Measurements from ENCODE around the gene TOR4A. TPM values are rescaled to one million over a fixed set of nuclear protein-coding genes. Genes with fewer than 3 reads are reported as not detected.

TOR4A gene
- total and polyA plus RNA-seq, 4 experiments from 2014 or later: 0.46 to 2.1 (median 1.4) TPM

DNA sequence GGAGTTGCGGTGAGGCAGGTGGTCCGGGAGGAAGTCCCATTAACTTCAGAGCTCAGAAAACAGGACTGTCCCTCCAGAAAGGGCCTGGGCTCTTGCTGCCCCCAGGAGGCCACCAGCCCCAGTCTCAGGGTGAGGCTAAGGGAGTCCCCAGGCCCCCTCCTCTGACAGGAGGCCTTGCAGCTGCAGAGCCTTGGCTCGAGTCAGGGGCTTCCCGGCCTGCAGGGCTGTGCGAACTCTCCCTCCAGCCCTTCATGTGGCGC, 29.7 kb upstream of the TOR4A start:
- Mint-ChIP-seq H3K36me3 (peaks cover 2 to 3% of the 10 kb centered on the region in 2 donors), H3K4me1 (peaks cover 0 to 15% (median 8%) of the 10 kb centered on the region in 4 donors), H3K27me3 (no peaks in the 10 kb centered on the region), H3K9me3 (peaks cover 0 to 2% (median 0%) of the 10 kb centered on the region in 8 donors), H3K4me3 (no peak overlapping the region), H3K27ac (peak overlapping the region in 1 of 7 donors; percentile 40)
- no peak for DNase-seq
- H3K36me3 ChIP-seq (ENCODE audit: insufficient read depth, low read length): peaks cover 9% of the 10 kb centered on the region
- H3K4me1 ChIP-seq (ENCODE audit: insufficient read depth, low read length): peaks cover 5% of the 10 kb centered on the region
- no peak overlapping the region for H3K4me3 ChIP-seq (ENCODE audit: low read length in 2 of 2)
- CTCF ChIA-PET (ENCODE audit: partially characterized antibody): interaction anchor here (1.4 kb wide), 1 partner anchor 11 kb away, joined by 6 read pairs; no protein-coding TSS in a partner anchor
- H3K27ac ChIP-seq (ENCODE audit: low read depth, low read length): no peak overlapping the region
- no peaks in the 10 kb centered on the region for H3K9me3 ChIP-seq (ENCODE audit: control insufficient read depth in 1 of 2, low read length in 2 of 2)
- POLR2A ChIA-PET (ENCODE audit: partially characterized antibody): interaction anchor here (1.2 kb wide), 1 partner anchor 47 kb away, joined by 4 read pairs; the partner anchor contains the start of gene TPRN
- intact Hi-C loops (cut with micrococcal nuclease): no loop called here
- no peaks in the 10 kb centered on the region for H3K27me3 ChIP-seq (ENCODE audit: insufficient read depth, low read length)

DNA sequence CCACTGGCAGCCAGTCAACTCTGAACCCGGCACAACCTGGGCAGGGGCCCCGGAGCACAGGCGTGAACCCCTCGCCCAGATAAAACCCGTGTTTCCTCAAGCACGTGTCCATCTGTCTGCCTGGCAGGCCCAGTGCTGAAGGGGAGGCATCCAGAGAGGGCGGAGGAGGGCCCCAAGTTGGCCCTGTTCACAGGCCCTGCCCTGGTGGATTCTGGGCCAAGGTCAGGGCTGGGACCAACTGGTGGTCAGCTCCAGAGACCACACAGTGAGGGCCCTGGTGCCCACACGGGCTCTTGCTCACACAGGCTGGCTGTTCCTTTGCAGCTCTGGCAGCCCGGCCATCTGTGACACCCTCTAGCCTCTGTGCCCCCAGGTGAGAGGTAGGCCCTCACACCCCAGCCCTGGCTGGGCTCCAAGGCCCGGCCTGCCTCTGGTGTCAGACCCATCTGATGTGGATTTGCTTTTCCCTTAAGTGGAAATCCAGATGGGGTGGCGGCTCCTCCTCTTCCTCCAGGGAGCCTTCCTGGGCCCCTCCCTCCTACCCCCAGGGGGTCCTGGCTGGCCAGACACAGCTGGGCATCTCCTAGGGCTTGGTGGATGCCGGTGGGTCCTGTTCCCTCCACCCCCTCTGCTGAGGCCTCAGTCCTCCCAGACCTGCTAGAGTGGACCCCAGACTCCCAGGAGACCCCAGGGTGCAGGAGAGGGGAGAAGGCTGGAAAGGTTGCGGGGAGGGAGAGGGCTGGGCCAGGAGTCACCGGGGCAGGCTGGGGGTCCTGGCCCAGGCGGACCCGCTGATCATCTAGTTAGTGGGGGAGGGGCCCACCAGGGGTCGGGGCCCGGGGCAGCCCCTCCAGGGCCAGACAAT, 27.0 kb upstream of the TOR4A start:
- Histone ChIP-seq H3K4me3 (ENCODE audit: low read length in 2 of 2) (no peak overlapping the region), H3K4me1 (ENCODE audit: insufficient read depth, low read length) (peaks cover 9% of the 10 kb centered on the region), H3K9me3 (ENCODE audit: control insufficient read depth in 1 of 2, low read length in 2 of 2) (no peaks in the 10 kb centered on the region), H3K27me3 (ENCODE audit: insufficient read depth, low read length) (no peaks in the 10 kb centered on the region), H3K36me3 (ENCODE audit: insufficient read depth, low read length) (no peaks in the 10 kb centered on the region), H3K27ac (ENCODE audit: low read depth, low read length) (no peak overlapping the region)
- Mint-ChIP-seq H3K27ac (no peak overlapping the region), H3K9me3 (peaks cover 0 to 3% (median 0%) of the 10 kb centered on the region in 8 donors), H3K27me3 (no peaks in the 10 kb centered on the region), H3K4me3 (no peak overlapping the region), H3K4me1 (peaks cover under 1 to 6% (median 2%) of the 10 kb centered on the region in 4 donors), H3K36me3 (peaks cover 0 to under 1% of the 10 kb centered on the region in 2 donors)
- intact Hi-C loops (cut with micrococcal nuclease): no loop called here
- ChIA-PET POLR2A (ENCODE audit: partially characterized antibody) (interaction anchor here (10.6 kb wide), 1 partner anchor 9 kb away, joined by 260 read pairs; the partner anchor contains the start of gene TUBB4B), CTCF (ENCODE audit: partially characterized antibody) (no interaction called here)
- peak in 1 of 5 donors; percentile 12 for DNase-seq

DNA sequence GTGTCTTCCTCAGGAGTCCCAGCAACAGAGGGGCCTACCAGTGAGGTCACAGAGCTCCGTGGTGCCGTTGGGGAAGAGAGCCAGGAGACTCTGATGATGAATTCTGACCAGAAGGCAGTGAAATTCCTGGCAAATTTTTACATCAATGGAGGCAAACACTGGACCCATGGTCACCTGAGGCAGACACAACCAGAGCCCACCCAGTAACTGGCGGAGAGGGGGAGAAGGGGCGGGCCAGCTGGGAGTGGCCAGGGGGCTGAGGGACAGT, 26.4 kb upstream of the TOR4A start, which contains the start of gene STPG3:
Gene STPG3, plus strand, starts transcription at position 93 of the 268 bp plus-strand sequence. Its CDS starts 1 bp downstream, at position 94.
- H3K4me1 Mint-ChIP-seq: peaks cover 2 to 11% (median 5%) of the 10 kb centered on the region in 4 donors
- no peaks in the 10 kb centered on the region for H3K27me3 Mint-ChIP-seq
- peaks cover 0 to 3% (median 0%) of the 10 kb centered on the region in 8 donors for H3K9me3 Mint-ChIP-seq
- intact Hi-C loops (cut with micrococcal nuclease): no loop called here
- H3K36me3 ChIP-seq (ENCODE audit: insufficient read depth, low read length): no peaks in the 10 kb centered on the region
- no peaks in the 10 kb centered on the region for H3K27me3 ChIP-seq (ENCODE audit: insufficient read depth, low read length)
- peaks cover 0 to 3% of the 10 kb centered on the region in 2 donors for H3K36me3 Mint-ChIP-seq
- H3K27ac Mint-ChIP-seq: no peak within 1 kb of the TSS
- no peak for DNase-seq
- no peak within 1 kb of the TSS for H3K27ac ChIP-seq (ENCODE audit: low read depth, low read length)
- no peak within 1 kb of the TSS for H3K4me3 ChIP-seq (ENCODE audit: low read length in 2 of 2)
- POLR2A ChIA-PET (ENCODE audit: partially characterized antibody): interaction anchor here (10.6 kb wide), 1 partner anchor 10 kb away, joined by 260 read pairs; the partner anchor contains the start of gene TUBB4B
- CTCF ChIA-PET (ENCODE audit: partially characterized antibody): no interaction called here
- no peaks in the 10 kb centered on the region for H3K9me3 ChIP-seq (ENCODE audit: control insufficient read depth in 1 of 2, low read length in 2 of 2)
- H3K4me1 ChIP-seq (ENCODE audit: insufficient read depth, low read length): peaks cover 15% of the 10 kb centered on the region
- H3K4me3 Mint-ChIP-seq: no peak within 1 kb of the TSS

DNA sequence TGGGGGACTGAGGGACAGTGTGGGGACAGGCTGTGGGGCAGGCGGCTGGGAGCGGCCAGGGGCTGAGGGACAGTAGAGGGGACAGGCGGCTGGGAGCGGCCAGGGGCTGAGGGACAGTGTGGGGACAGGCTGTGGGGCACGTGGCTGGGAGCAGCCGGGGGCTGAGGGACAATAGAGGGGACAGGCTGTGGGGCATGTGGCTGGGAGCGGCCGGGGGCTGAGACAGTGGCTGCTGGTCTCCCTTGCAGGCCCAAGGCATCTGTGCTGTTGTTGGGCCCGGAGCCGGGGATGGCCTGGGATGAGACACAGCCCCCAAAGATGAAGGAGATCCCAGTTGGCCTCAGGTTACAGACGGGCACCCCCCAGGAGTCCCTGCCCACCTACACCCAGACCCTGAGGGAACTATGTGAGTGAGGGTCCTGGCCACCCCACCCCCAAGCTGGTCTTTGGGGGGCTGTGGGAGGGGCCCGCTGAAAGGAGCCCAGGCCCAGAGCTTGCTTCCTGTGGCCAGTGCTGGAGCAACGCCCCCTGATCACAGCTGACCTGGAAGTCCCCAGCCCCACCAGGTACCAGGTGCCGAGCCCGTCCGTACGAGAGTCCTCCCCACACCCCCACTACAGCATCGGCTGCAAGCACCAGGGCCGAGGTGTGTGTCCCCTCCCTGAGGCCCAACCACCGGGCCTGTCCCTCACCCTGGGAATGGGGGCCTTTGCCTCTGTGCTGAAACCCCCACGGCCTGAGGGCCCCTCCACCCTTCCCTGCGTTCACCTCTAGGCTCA, 25.8 kb upstream of the TOR4A start:
- Mint-ChIP-seq H3K27ac (no peak overlapping the region), H3K27me3 (no peaks in the 10 kb centered on the region), H3K9me3 (peaks cover 0 to 3% (median 0%) of the 10 kb centered on the region in 8 donors), H3K36me3 (peaks cover 0 to 3% of the 10 kb centered on the region in 2 donors), H3K4me3 (no peak overlapping the region), H3K4me1 (peaks cover 2 to 17% (median 7%) of the 10 kb centered on the region in 4 donors)
- POLR2A ChIA-PET (ENCODE audit: partially characterized antibody): interaction anchor here (1.2 to 10.6 kb wide), 2 partner anchors 11 to 50 kb away, joined by 3 to 260 read pairs; partner anchors contain the start of gene TUBB4B
- intact Hi-C loops (cut with micrococcal nuclease): no loop called here
- H3K27me3 ChIP-seq (ENCODE audit: insufficient read depth, low read length): no peaks in the 10 kb centered on the region
- H3K4me1 ChIP-seq (ENCODE audit: insufficient read depth, low read length): peaks cover 20% of the 10 kb centered on the region
- no peak overlapping the region for H3K4me3 ChIP-seq (ENCODE audit: low read length in 2 of 2)
- CTCF ChIA-PET (ENCODE audit: partially characterized antibody): no interaction called here
- no peak overlapping the region for H3K27ac ChIP-seq (ENCODE audit: low read depth, low read length)
- H3K9me3 ChIP-seq (ENCODE audit: control insufficient read depth in 1 of 2, low read length in 2 of 2): no peaks in the 10 kb centered on the region
- DNase-seq: peak in 1 of 5 donors; percentile 28
- no peaks in the 10 kb centered on the region for H3K36me3 ChIP-seq (ENCODE audit: insufficient read depth, low read length)

DNA sequence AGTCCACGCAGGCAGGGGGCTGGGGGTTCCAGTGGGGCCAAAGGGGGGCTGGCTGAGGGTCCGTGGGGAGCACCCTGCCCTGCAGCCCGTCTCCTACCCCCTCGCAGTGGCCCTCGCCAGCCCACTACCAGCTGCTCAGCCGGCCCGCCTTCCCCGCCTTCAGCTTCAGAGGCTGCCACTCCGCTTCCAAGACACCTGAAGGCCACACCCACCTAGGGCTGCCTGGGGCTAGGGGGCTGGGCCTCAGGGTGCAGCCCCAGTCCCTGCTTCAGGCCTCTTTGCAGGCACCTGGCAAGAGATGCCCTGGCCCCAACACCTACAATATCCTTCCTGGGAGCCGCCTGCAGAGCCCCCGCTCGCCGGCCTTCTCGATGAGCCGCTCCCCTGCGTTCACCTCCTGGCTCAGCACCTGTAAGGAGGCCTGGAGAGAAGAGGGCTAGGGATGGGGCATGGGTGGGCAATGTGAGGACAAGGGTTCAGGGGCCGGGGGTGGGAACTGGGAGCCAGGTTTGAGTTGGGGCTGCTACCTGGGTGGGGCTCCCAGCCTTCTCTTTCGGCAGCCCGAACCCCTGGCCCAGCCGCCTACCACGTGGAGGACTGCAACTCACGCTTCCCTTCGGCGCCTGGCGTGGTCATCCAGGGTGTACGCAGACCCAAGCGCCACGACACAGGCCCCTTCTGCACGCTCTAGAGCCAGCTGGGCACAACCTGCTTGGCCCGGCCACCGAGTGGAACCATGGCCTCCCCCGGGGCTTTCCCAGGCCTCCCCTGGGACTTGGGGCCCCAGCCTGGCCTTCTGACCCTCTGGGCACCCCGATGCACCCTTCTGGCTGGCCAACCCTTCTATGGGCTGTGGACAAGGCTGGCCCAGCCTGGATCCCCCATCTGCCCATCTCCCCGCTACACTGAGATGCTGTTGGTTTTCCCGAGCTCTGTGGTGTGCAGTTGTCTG, 24.7 kb upstream of the TOR4A start:
- H3K4me1 Mint-ChIP-seq: peaks cover 2 to 24% (median 10%) of the 10 kb centered on the region in 4 donors
- DNase-seq: peak in 1 of 5 donors; percentile 36
- Histone ChIP-seq H3K36me3 (ENCODE audit: insufficient read depth, low read length) (no peaks in the 10 kb centered on the region), H3K4me1 (ENCODE audit: insufficient read depth, low read length) (peaks cover 25% of the 10 kb centered on the region), H3K4me3 (ENCODE audit: low read length in 2 of 2) (no peak overlapping the region), H3K27ac (ENCODE audit: low read depth, low read length) (no peak overlapping the region), H3K27me3 (ENCODE audit: insufficient read depth, low read length) (no peaks in the 10 kb centered on the region), H3K9me3 (ENCODE audit: control insufficient read depth in 1 of 2, low read length in 2 of 2) (no peaks in the 10 kb centered on the region)
- intact Hi-C loops (cut with micrococcal nuclease): no loop called here
- no peak overlapping the region for H3K27ac Mint-ChIP-seq
- peaks cover 0 to 3% (median 0%) of the 10 kb centered on the region in 8 donors for H3K9me3 Mint-ChIP-seq
- H3K27me3 Mint-ChIP-seq: no peaks in the 10 kb centered on the region
- CTCF ChIA-PET (ENCODE audit: partially characterized antibody): interaction anchor here (2.0 kb wide), 1 partner anchor 16 kb away, joined by 10 read pairs; no protein-coding TSS in a partner anchor
- H3K4me3 Mint-ChIP-seq: peak overlapping the region in 1 of 8 donors; percentile 89
- POLR2A ChIA-PET (ENCODE audit: partially characterized antibody): interaction anchor here (1.1 to 10.6 kb wide), 3 partner anchors 12 to 52 kb away, joined by 3 to 260 read pairs (median 3); partner anchors contain the start of gene TUBB4B
- H3K36me3 Mint-ChIP-seq: peaks cover 0 to 3% of the 10 kb centered on the region in 2 donors

DNA sequence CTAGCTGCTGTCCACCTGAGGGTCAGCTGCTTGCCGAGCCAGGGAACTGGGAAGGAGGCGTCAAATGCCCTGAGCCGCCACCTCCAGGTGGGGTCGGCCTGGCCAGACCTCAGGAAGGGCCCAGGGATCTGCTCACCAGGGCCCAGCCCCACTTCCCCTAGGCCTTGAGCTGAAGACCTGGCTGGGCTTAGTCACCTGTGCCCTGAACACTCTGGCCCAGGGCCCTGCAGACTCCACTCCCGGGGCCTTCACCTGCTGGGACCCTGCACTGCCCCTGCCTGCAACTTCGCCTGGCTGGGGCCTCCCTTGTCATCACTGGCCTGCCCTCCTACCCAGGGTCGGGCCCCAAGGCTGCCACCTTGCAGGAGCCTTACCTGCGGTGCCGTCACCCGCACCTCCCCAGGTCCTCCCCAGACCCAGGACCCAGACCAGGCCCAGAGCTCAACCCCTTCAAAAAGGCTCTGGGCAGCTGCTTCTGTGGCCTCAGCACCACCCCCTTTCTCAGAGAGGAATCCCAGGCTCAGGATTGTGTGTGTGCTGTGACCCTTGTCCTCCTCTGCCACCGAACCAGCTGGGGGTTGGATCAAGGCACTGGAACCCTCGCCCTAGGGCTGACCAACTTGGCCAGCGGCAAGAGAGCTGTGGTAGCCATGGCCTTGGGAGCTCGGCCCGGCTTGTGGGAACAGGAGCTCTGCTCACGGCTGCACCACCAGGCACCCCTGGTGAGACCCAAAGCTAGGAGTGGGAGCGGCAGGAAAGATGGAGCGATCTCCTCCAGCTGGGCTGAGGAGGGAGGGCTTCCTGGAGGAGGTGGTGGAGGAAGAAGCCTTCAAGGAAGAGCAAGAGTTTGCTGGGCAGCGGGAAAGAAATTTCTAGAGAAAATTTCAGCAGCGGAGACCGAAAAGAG, 23.6 kb upstream of the TOR4A start:
- peak overlapping the region in 5 of 7 donors; percentile 50 to 79 (median 74) for H3K27ac Mint-ChIP-seq
- H3K9me3 Mint-ChIP-seq: peaks cover 0 to 3% (median 0%) of the 10 kb centered on the region in 8 donors
- Histone ChIP-seq H3K4me3 (ENCODE audit: low read length in 2 of 2) (peak overlapping the region in 1 of 2 donors; percentile 81), H3K36me3 (ENCODE audit: insufficient read depth, low read length) (peaks cover 5% of the 10 kb centered on the region), H3K27ac (ENCODE audit: low read depth, low read length) (peak overlapping the region; percentile 56), H3K27me3 (ENCODE audit: insufficient read depth, low read length) (no peaks in the 10 kb centered on the region), H3K9me3 (ENCODE audit: control insufficient read depth in 1 of 2, low read length in 2 of 2) (no peaks in the 10 kb centered on the region), H3K4me1 (ENCODE audit: insufficient read depth, low read length) (peaks cover 25% of the 10 kb centered on the region)
- H3K4me3 Mint-ChIP-seq: peak overlapping the region; percentile 81 to 89 (median 85)
- peaks cover 0 to 3% of the 10 kb centered on the region in 2 donors for H3K36me3 Mint-ChIP-seq
- intact Hi-C loops (cut with micrococcal nuclease): no loop called here
- DNase-seq: peak in 1 of 5 donors; percentile 40
- H3K27me3 Mint-ChIP-seq: no peaks in the 10 kb centered on the region
- POLR2A ChIA-PET (ENCODE audit: partially characterized antibody): interaction anchor here (0.9 to 10.6 kb wide), 11 partner anchors 13 to 167 kb away, joined by 3 to 260 read pairs (median 5); partner anchors contain the start of genes ANAPC2, MAN1B1, RNF208 and SSNA1
- peaks cover 2 to 24% (median 10%) of the 10 kb centered on the region in 4 donors for H3K4me1 Mint-ChIP-seq
- CTCF ChIA-PET (ENCODE audit: partially characterized antibody): interaction anchor here (0.9 to 2.0 kb wide), 7 partner anchors 11 to 158 kb away, joined by 3 to 10 read pairs (median 3); partner anchors contain the start of gene TUBB4B
